Stimulated activated CD4-positive, alpha-beta T cell treated with anti-CD3 and anti-CD28 coated beads, TNF-alpha, amount 100 ng/mL, for 24 hours (primary cell): ENCODE data around the gene TCEAL9.
"Not testable (repeated sequence)": the region's sequence is repeated elsewhere in the genome, so short reads cannot be mapped to it uniquely, and the experiment has no call there.

Experiments
- DNase-seq, 3 experiments: peaks; one replicate each; pipeline ENCODE4 v3.0.0-alpha.2; 2020; ENCODE audit warnings: low read depth in 3 of 3

Gene TCEAL9

GRCh38 chrX:103373581-103373980 is 17.3 kb downstream of the TCEAL9 start:
- no peak for DNase-seq

- DNase-seq = peak in 1 of 3 experiments; percentile 26
Observed at GRCh38 chrX:103376118-103376978, 20.0 kb downstream of the TCEAL9 start, which contains the start of gene BEX3. TSS of gene BEX3 (plus strand) at chrX:103376538. CDS start at chrX:103377522, 984 bp downstream.

GRCh38 chrX:103376979-103377324 is 20.6 kb downstream of the TCEAL9 start:
- no peak for DNase-seq

- DNase-seq = no peak
Observed at GRCh38 chrX:103378990-103379389, 22.7 kb downstream of the TCEAL9 start.

GRCh38 chrX:103382877-103383276 is 26.6 kb downstream of the TCEAL9 start:
- DNase-seq = no peak

- no peak for DNase-seq
Observed at GRCh38 chrX:103384672-103385071, 28.4 kb downstream of the TCEAL9 start.

GRCh38 chrX:103385283-103385830 is 29.1 kb downstream of the TCEAL9 start:
- not testable (repeated sequence) for DNase-seq

- no peak for DNase-seq
Observed at GRCh38 chrX:103386332-103386731, 30.0 kb downstream of the TCEAL9 start.

GRCh38 chrX:103393487-103393886 is 37.2 kb downstream of the TCEAL9 start:
- DNase-seq = no peak

- no peak for DNase-seq
Observed at GRCh38 chrX:103396186-103396585, 39.9 kb downstream of the TCEAL9 start.

- DNase-seq = no peak
Observed at GRCh38 chrX:103396660-103397059, 40.4 kb downstream of the TCEAL9 start.

GRCh38 chrX:103397707-103398106 is 41.4 kb downstream of the TCEAL9 start:
- DNase-seq = no peak

GRCh38 chrX:103398421-103398864 is 42.1 kb downstream of the TCEAL9 start:
- no peak for DNase-seq

GRCh38 chrX:103399744-103400143 is 43.4 kb downstream of the TCEAL9 start:
- no peak for DNase-seq

- no peak for DNase-seq
Observed at GRCh38 chrX:103400931-103401330, 44.6 kb downstream of the TCEAL9 start.

- DNase-seq = peak in 2 of 3 experiments; percentile 22 to 46
Observed at GRCh38 chrX:103404231-103405008, 48.1 kb downstream of the TCEAL9 start.

- DNase-seq = no peak
Observed at GRCh38 chrX:103405009-103405333, 48.7 kb downstream of the TCEAL9 start.

GRCh38 chrX:103406256-103406655 is 50.0 kb downstream of the TCEAL9 start:
- no peak for DNase-seq

- DNase-seq = no peak
Observed at GRCh38 chrX:103407776-103408175, 51.5 kb downstream of the TCEAL9 start.
